Cardiac muscle cell (in vitro differentiated cells and primary cell): ENCODE measurements around the gene TAF10. TPM values are rescaled to one million over a fixed set of nuclear protein-coding genes. Genes with fewer than 3 reads are reported as not detected.

Experiments used
- DNase-seq, 2 donors: peaks; one replicate each; pipeline versions ENCODE4 v3.0.0 to v3.0.0-alpha.2; 2010 to 2017; ENCODE audit warnings: low read depth in 1 of 2, low spot score in 1 of 2
- H3K27ac ChIP-seq: fragments of 200-600 bp; sonication (generic); 2 replicates; pipeline ENCODE4 v1.5.1; 2016
- H3K27me3 ChIP-seq: fragments of 200-600 bp; sonication (generic); 2 replicates; pipeline ENCODE4 v1.6.0; 2016; ENCODE audit warnings: control low read depth
- H3K36me3 ChIP-seq: fragments of 200-600 bp; sonication (generic); 2 replicates; pipeline ENCODE4 v1.5.1; 2016; ENCODE audit warnings: control low read depth
- H3K4me1 ChIP-seq: fragments of 200-600 bp; sonication (generic); 2 replicates; pipeline ENCODE4 v1.8.1; 2017; ENCODE audit warnings: low read depth, mild to moderate bottlenecking, mixed run types
- H3K4me3 ChIP-seq: fragments of 200-600 bp; sonication (generic); 2 replicates; pipeline ENCODE4 v1.5.1; 2016; ENCODE audit warnings: mild to moderate bottlenecking
- H3K9me3 ChIP-seq: fragments of 200-600 bp; sonication (generic); 2 replicates; pipeline ENCODE4 v1.5.1; 2017; ENCODE audit warnings: low read depth, mild to moderate bottlenecking, control low read depth
- CTCF ChIP-seq: IDR thresholded peaks from 2 replicates; pipeline ENCODE4 v1.5.1; 2012; ENCODE audit warnings: low read depth, mild to moderate bottlenecking, low read length
- polyA plus RNA-seq: library from polyadenylated mRNA; unstranded; fragments of >200 nt; fragmentation: Nextera tagmentation; extraction: Ambion mirVana; gene quantifications from 2 replicates; pipeline ENCODE4 v1.2.1, GENCODE V29; 2016
- total RNA-seq: library from RNA; depleted of rRNA; stranded (reverse); fragments of >200 nt; gene quantifications from 2 replicates; pipeline ENCODE4 v1.2.3, GENCODE V29; 2016

TAF10 gene
- total and polyA plus RNA-seq, 2 experiments from 2014 or later, result 72.6 to 316 TPM

- Histone ChIP-seq H3K36me3 (no peaks in the 10 kb centered on the region), H3K4me3 (no peak overlapping the region), H3K27me3 (no peaks in the 10 kb centered on the region), H3K4me1 (peaks cover 4% of the 10 kb centered on the region), H3K27ac (no peak overlapping the region), H3K9me3 (no peaks in the 10 kb centered on the region)
- TF ChIP-seq CTCF, result no peak
- no peak for DNase-seq
Measured at GRCh38 chr11:6565988-6566703, 45.9 kb downstream of the TAF10 start.

- no peaks in the 10 kb centered on the region for H3K9me3 ChIP-seq
- no peak for TF ChIP-seq CTCF
- no peak overlapping the region for H3K27ac ChIP-seq
- no peaks in the 10 kb centered on the region for H3K27me3 ChIP-seq
- H3K4me3 ChIP-seq, result no peak overlapping the region
- DNase-seq, result no peak
- H3K36me3 ChIP-seq, result no peaks in the 10 kb centered on the region
- H3K4me1 ChIP-seq, result peaks cover 4% of the 10 kb centered on the region
Measured at GRCh38 chr11:6565325-6565724, 46.7 kb downstream of the TAF10 start.

GRCh38 chr11:6563667-6564066 is 48.3 kb downstream of the TAF10 start:
- no peak for TF ChIP-seq CTCF
- no peak for DNase-seq
- Histone ChIP-seq H3K27ac (no peak overlapping the region), H3K36me3 (no peaks in the 10 kb centered on the region), H3K27me3 (no peaks in the 10 kb centered on the region), H3K4me1 (peaks cover 2% of the 10 kb centered on the region), H3K4me3 (no peak overlapping the region), H3K9me3 (no peaks in the 10 kb centered on the region)

GRCh38 chr11:6563121-6563619 is 48.8 kb downstream of the TAF10 start:
- Histone ChIP-seq H3K9me3 (no peaks in the 10 kb centered on the region), H3K27ac (no peak overlapping the region), H3K4me1 (no peaks in the 10 kb centered on the region), H3K36me3 (no peaks in the 10 kb centered on the region), H3K4me3 (no peak overlapping the region), H3K27me3 (no peaks in the 10 kb centered on the region)
- DNase-seq, result no peak
- no peak for TF ChIP-seq CTCF

GRCh38 chr11:6561288-6561687 is 50.7 kb downstream of the TAF10 start:
- Histone ChIP-seq H3K27me3 (no peaks in the 10 kb centered on the region), H3K36me3 (no peaks in the 10 kb centered on the region), H3K9me3 (no peaks in the 10 kb centered on the region), H3K4me1 (no peaks in the 10 kb centered on the region), H3K4me3 (no peak overlapping the region), H3K27ac (no peak overlapping the region)
- DNase-seq, result no peak
- no peak for TF ChIP-seq CTCF

Other genes with a start within 250 kb of the TAF10 start
- 44.8 and 52.1 TPM in 2 replicates for gene SMPD1, start 221.7 kb downstream of the TAF10 start, total RNA-seq
- gene SMPD1, start 221.7 kb downstream of the TAF10 start, polyA plus RNA-seq, result 29.2 and 43.8 TPM in 2 replicates
- 159 and 188 TPM in 2 replicates for gene APBB1, start 193.1 kb downstream of the TAF10 start, total RNA-seq
- 193 and 201 TPM in 2 replicates for gene APBB1, start 193.1 kb downstream of the TAF10 start, polyA plus RNA-seq
- 0.95 TPM in 1 of 2 replicates, not detected in the other for gene HPX, start 171.2 kb downstream of the TAF10 start, total RNA-seq
- 0.73 and 2.3 TPM in 2 replicates for gene HPX, start 171.2 kb downstream of the TAF10 start, polyA plus RNA-seq
- gene TRIM3, start 138.3 kb downstream of the TAF10 start, total RNA-seq, result 25.3 and 27.5 TPM in 2 replicates
- gene TRIM3, start 138.3 kb downstream of the TAF10 start, polyA plus RNA-seq, result 21.5 and 21.9 TPM in 2 replicates
- 52.7 and 56.7 TPM in 2 replicates for gene ARFIP2, start 130.9 kb downstream of the TAF10 start, total RNA-seq
- gene ARFIP2, start 130.9 kb downstream of the TAF10 start, polyA plus RNA-seq, result 60.1 and 68.9 TPM in 2 replicates
- 33.7 and 62.0 TPM in 2 replicates for gene TIMM10B, start 130.7 kb downstream of the TAF10 start, total RNA-seq
- gene TIMM10B, start 130.7 kb downstream of the TAF10 start, polyA plus RNA-seq, result 39.0 and 46.2 TPM in 2 replicates
- gene DNHD1, start 114.9 kb downstream of the TAF10 start, total RNA-seq, result 9.2 and 24.5 TPM in 2 replicates
- 8.8 and 10.5 TPM in 2 replicates for gene DNHD1, start 114.9 kb downstream of the TAF10 start, polyA plus RNA-seq
- 20.7 and 27.3 TPM in 2 replicates for gene RRP8, start 8.6 kb downstream of the TAF10 start, total RNA-seq
- gene RRP8, start 8.6 kb downstream of the TAF10 start, polyA plus RNA-seq, result 32.6 and 46.0 TPM in 2 replicates
- 221 and 259 TPM in 2 replicates for gene ILK, start 8.4 kb downstream of the TAF10 start, total RNA-seq
- 270 and 316 TPM in 2 replicates for gene ILK, start 8.4 kb downstream of the TAF10 start, polyA plus RNA-seq
- 13.2 and 27.8 TPM in 2 replicates for gene TPP1, start 7.2 kb upstream of the TAF10 start, total RNA-seq
- 28.0 and 36.8 TPM in 2 replicates for gene TPP1, start 7.2 kb upstream of the TAF10 start, polyA plus RNA-seq
- gene DCHS1, start 43.6 kb upstream of the TAF10 start, total RNA-seq, result 45.8 and 60.2 TPM in 2 replicates
- 16.0 and 19.8 TPM in 2 replicates for gene DCHS1, start 43.6 kb upstream of the TAF10 start, polyA plus RNA-seq
- 52.1 and 100 TPM in 2 replicates for gene MRPL17, start 71.1 kb upstream of the TAF10 start, total RNA-seq
- gene MRPL17, start 71.1 kb upstream of the TAF10 start, polyA plus RNA-seq, result 62.1 and 108 TPM in 2 replicates
- 0.12 TPM in 1 of 2 replicates, not detected in the other for gene OR2AG2, start 159.8 kb upstream of the TAF10 start, total RNA-seq
- gene OR2AG2, start 159.8 kb upstream of the TAF10 start, polyA plus RNA-seq, result 0.16 and 0.28 TPM in 2 replicates
- not detected in 2 replicates for gene OR2AG1, start 170.8 kb upstream of the TAF10 start, total RNA-seq
- 0.04 and 0.09 TPM in 2 replicates for gene OR2AG1, start 170.8 kb upstream of the TAF10 start, polyA plus RNA-seq
- 0.11 and 0.12 TPM in 2 replicates for gene OR6A2, start 187.5 kb upstream of the TAF10 start, total RNA-seq
- 0.07 TPM in 1 of 2 replicates, not detected in the other for gene OR6A2, start 187.5 kb upstream of the TAF10 start, polyA plus RNA-seq
- gene OR10A5, start 233.5 kb upstream of the TAF10 start, total RNA-seq, result not detected in 2 replicates
- gene OR10A5, start 233.5 kb upstream of the TAF10 start, polyA plus RNA-seq, result 1.00 TPM in 1 of 2 replicates, not detected in the other